ENCODE results near the gene AXIN2.
A peak's percentile ranks its signal among the peaks of the same experiment; 100 is the strongest.

AXIN2 gene

GRCh38 chr17:65576939-65577338 lies 15.5 kb upstream of the AXIN2 start:
- no peak for DNase-seq

- no peak for DNase-seq
Measured at GRCh38 chr17:65573282-65573602, 11.8 kb upstream of the AXIN2 start.

- no peak for DNase-seq
Measured at GRCh38 chr17:65572581-65573281, 11.3 kb upstream of the AXIN2 start.

- no peak for DNase-seq
Measured at GRCh38 chr17:65572186-65572580, 10.7 kb upstream of the AXIN2 start.

GRCh38 chr17:65568918-65569317 lies 7.5 kb upstream of the AXIN2 start:
- no peak for DNase-seq

- DNase-seq: no peak
Measured at GRCh38 chr17:65567566-65567965, 6.1 kb upstream of the AXIN2 start.

- DNase-seq: no peak
Measured at GRCh38 chr17:65565559-65565958, 4.1 kb upstream of the AXIN2 start.

- no peak for DNase-seq
Measured at GRCh38 chr17:65564793-65565192, 3.3 kb upstream of the AXIN2 start.

- no peak for DNase-seq
Measured at GRCh38 chr17:65562206-65562531, 721 bp upstream of the AXIN2 start.

GRCh38 chr17:65560628-65561451 lies 608 bp downstream of the AXIN2 start:
- peak; percentile 27 for DNase-seq

- no peak for DNase-seq
Measured at GRCh38 chr17:65559804-65560627, 1.4 kb downstream of the AXIN2 start.

- DNase-seq: no peak
Measured at GRCh38 chr17:65559461-65559803, 2.0 kb downstream of the AXIN2 start.

GRCh38 chr17:65558683-65559460 lies 2.6 kb downstream of the AXIN2 start:
- DNase-seq: no peak

GRCh38 chr17:65558311-65558682 lies 3.2 kb downstream of the AXIN2 start:
- DNase-seq: no peak

- DNase-seq: no peak
Measured at GRCh38 chr17:65557349-65558310, 3.8 kb downstream of the AXIN2 start.

GRCh38 chr17:65556910-65557348 lies 4.5 kb downstream of the AXIN2 start:
- DNase-seq: no peak

GRCh38 chr17:65556014-65556909 lies 5.2 kb downstream of the AXIN2 start:
- DNase-seq: no peak

GRCh38 chr17:65554553-65555223 lies 6.8 kb downstream of the AXIN2 start:
- DNase-seq: no peak

- DNase-seq: no peak
Measured at GRCh38 chr17:65553646-65554552, 7.5 kb downstream of the AXIN2 start.
